ENCODE results near the gene PLIN3.
"Not testable (repeated sequence)": the region's sequence is repeated elsewhere in the genome, so short reads cannot be mapped to it uniquely, and the experiment has no call there.

PLIN3 gene

DNA sequence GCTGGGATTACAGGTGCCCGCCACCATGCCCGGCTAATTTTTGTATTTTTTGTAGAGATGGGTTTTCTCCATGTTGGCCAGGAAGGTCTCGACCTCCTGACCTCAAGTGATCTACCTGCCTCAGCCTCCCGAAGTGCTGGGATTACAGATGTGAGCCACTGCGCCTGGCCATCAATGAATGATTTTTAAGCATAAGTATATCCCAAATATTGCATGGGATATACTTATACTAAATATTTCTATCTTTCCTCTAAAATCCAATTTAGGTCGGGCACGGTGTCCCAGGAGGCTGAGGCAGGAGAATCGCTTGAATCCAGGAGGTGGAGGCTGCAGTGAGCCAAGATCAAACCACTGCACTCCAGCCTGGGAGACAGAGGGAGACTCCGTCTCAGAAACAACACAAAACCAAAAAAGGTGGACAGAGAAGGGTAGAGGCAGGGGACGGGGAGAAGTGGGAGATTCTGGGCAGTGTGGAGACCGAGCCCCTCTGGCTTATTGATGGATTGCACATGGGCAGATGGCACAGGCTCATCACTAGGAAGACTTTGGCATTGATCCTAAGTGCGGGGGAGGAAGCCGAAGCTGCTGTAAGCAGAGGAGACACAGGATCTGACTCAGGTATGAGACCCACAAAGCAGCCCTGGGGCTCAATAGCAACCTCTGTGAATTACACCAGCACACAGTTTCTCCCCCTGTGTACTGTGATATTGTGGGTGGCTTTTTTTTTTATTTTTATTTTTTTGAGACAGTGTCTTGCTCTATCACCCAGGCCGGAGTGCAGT, 21.8 kb upstream of the PLIN3 start (continued):
- TF ChIP-seq KLF9 (tag by site-specific recombination; IDR thresholded peaks at IDR 0.05; ENCODE audit: low read depth) (no peak), ZNF600 (tag by site-specific recombination; IDR thresholded peaks at IDR 0.05) (0 out of 2 replicates have a peak, but pooled peaks have one; percentile 20), ZBTB6 (tag by site-specific recombination; IDR thresholded peaks at IDR 0.05) (0 out of 2 replicates have a peak, but pooled peaks have one; percentile 23), ZNF132 (tag by site-specific recombination; IDR thresholded peaks at IDR 0.05; ENCODE audit: borderline replicate concordance) (no peak)

DNA sequence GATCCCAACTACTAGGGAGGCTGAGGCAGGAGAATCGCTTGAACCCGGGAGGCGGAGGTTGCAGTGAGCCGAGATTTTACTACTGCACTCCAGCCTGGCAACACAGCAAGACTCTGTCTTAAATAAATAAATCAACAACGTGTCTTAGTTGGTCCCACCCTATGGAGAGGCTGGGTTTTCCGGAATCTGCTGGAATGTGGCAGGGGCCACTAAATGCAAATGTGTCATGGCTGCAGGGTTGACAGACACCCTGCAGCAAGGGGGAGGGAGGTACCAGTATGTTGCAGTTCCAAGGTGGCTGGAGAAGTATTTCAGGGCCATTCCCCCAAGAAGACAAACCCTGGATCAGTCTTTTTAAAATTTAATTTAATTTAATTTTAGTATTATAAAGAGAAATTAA, 20.3 kb upstream of the PLIN3 start:
- POLR2A ChIA-PET; H3K27ac ChIP-seq (ENCODE audit: extremely low read depth, low read depth, low read length); H3K4me3 ChIP-seq (ENCODE audit: low read depth, low read length); H3K4me1 ChIP-seq (ENCODE audit: control insufficient read depth, insufficient read depth, low read length); H3K36me3 ChIP-seq (ENCODE audit: control insufficient read depth in 2 of 2, insufficient read depth in 1 of 2, low read length in 2 of 2); H3K9me3 ChIP-seq (ENCODE audit: control insufficient read depth, insufficient read depth, low read depth, low read length): not testable (repeated sequence)
- CTCF ChIA-PET, result interaction anchor here (0.6 kb wide), 1 partner anchor 39 kb away, joined by 4 read pairs; no protein-coding TSS in a partner anchor

DNA sequence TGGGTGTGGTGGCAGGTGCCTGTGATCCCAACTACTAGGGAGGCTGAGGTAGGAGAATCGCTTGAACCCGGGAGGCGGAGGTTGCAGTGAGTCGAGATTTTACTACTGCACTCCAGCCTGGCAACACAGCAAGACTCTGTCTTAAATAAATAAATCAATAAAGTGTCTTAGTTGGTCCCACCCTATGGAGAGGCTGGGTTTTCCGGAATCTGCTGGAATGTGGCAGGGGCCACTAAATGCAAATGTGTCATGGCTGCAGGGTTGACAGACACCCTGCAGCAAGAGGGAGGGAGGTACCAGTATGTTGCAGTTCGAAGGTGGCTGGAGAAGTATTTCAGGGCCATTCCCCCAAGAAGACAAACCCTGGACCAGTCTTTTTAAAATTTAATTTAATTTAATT, 17.5 kb upstream of the PLIN3 start:
- H3K4me1 ChIP-seq (ENCODE audit: control insufficient read depth, insufficient read depth, low read length); CTCF ChIA-PET; H3K4me3 ChIP-seq (ENCODE audit: low read depth, low read length); POLR2A ChIA-PET; H3K36me3 ChIP-seq (ENCODE audit: control insufficient read depth in 2 of 2, insufficient read depth in 1 of 2, low read length in 2 of 2); H3K27ac ChIP-seq (ENCODE audit: extremely low read depth, low read depth, low read length); H3K9me3 ChIP-seq (ENCODE audit: control insufficient read depth, insufficient read depth, low read depth, low read length): not testable (repeated sequence)

GRCh38 chr19:4882874-4883273, 15.4 kb upstream of the PLIN3 start:
- ChIA-PET CTCF (interaction anchor here (0.6 to 1.0 kb wide), 3 partner anchors 10 to 146 kb away, joined by 4 to 7 read pairs (median 4); no protein-coding TSS in a partner anchor), POLR2A (interaction anchor here (0.6 to 0.7 kb wide), 2 partner anchors 16 to 55 kb away, joined by 3 to 4 read pairs; no protein-coding TSS in a partner anchor)
- H3K27ac ChIP-seq (ENCODE audit: extremely low read depth, low read depth, low read length); H3K4me1 ChIP-seq (ENCODE audit: control insufficient read depth, insufficient read depth, low read length); H3K4me3 ChIP-seq (ENCODE audit: low read depth, low read length); H3K36me3 ChIP-seq (ENCODE audit: control insufficient read depth in 2 of 2, insufficient read depth in 1 of 2, low read length in 2 of 2); H3K9me3 ChIP-seq (ENCODE audit: control insufficient read depth, insufficient read depth, low read depth, low read length): not testable (repeated sequence)
- TF ChIP-seq PRDM10 (tag by site-specific recombination; IDR thresholded peaks at IDR 0.05) (0 out of 2 replicates have a peak, but pooled peaks have one; percentile 15), ZNF394 (tag by site-specific recombination; IDR thresholded peaks at IDR 0.05; ENCODE audit: borderline replicate concordance) (peak; percentile 85)
- TF ChIP-seq, protein P1, sequence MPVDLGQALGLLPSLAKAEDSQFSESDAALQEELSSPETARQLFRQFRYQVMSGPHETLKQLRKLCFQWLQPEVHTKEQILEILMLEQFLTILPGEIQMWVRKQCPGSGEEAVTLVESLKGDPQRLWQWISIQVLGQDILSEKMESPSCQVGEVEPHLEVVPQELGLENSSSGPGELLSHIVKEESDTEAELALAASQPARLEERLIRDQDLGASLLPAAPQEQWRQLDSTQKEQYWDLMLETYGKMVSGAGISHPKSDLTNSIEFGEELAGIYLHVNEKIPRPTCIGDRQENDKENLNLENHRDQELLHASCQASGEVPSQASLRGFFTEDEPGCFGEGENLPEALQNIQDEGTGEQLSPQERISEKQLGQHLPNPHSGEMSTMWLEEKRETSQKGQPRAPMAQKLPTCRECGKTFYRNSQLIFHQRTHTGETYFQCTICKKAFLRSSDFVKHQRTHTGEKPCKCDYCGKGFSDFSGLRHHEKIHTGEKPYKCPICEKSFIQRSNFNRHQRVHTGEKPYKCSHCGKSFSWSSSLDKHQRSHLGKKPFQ (tag by site-specific recombination; IDR thresholded peaks at IDR 0.05), result peak; percentile 66

GRCh38 chr19:4879041-4879440, 11.6 kb upstream of the PLIN3 start:
- Histone ChIP-seq H3K9me3 (ENCODE audit: control insufficient read depth, insufficient read depth, low read depth, low read length) (no peaks in the 10 kb centered on the region), H3K27ac (ENCODE audit: extremely low read depth, low read depth, low read length) (no peak overlapping the region), H3K4me1 (ENCODE audit: control insufficient read depth, insufficient read depth, low read length) (no peaks in the 10 kb centered on the region), H3K4me3 (ENCODE audit: low read depth, low read length) (no peak overlapping the region), H3K36me3 (ENCODE audit: control insufficient read depth in 2 of 2, insufficient read depth in 1 of 2, low read length in 2 of 2) (no peaks in the 10 kb centered on the region)
- POLR2A ChIA-PET, result interaction anchor here (1.0 kb wide), 1 partner anchor 39 kb away, joined by 5 read pairs; no protein-coding TSS in a partner anchor
- CTCF ChIA-PET, result no interaction called here
- TF ChIP-seq ZNF639 (tag by site-specific recombination; IDR thresholded peaks at IDR 0.05) (no peak), ZNF37A (tag by site-specific recombination; IDR thresholded peaks at IDR 0.05) (no peak), ZNF624 (tag by site-specific recombination; IDR thresholded peaks at IDR 0.05) (no peak), ZNF112 (tag by site-specific recombination; IDR thresholded peaks at IDR 0.05) (no peak), ZNF175 (tag by site-specific recombination; IDR thresholded peaks at IDR 0.05) (no peak), REPIN1 (tag by site-specific recombination; IDR thresholded peaks at IDR 0.05; ENCODE audit: low read depth) (no peak), ZXDB (tag by site-specific recombination; IDR thresholded peaks at IDR 0.05) (no peak), ZNF132 (tag by site-specific recombination; IDR thresholded peaks at IDR 0.05; ENCODE audit: borderline replicate concordance) (no peak)
- TF ChIP-seq, protein P2, sequence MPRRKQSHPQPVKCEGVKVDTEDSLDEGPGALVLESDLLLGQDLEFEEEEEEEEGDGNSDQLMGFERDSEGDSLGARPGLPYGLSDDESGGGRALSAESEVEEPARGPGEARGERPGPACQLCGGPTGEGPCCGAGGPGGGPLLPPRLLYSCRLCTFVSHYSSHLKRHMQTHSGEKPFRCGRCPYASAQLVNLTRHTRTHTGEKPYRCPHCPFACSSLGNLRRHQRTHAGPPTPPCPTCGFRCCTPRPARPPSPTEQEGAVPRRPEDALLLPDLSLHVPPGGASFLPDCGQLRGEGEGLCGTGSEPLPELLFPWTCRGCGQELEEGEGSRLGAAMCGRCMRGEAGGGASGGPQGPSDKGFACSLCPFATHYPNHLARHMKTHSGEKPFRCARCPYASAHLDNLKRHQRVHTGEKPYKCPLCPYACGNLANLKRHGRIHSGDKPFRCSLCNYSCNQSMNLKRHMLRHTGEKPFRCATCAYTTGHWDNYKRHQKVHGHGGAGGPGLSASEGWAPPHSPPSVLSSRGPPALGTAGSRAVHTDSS (tag by site-specific recombination; IDR thresholded peaks at IDR 0.05), result no peak
